NCI-H2196 treated with DMSO at 0.1 percent for 48 hours (cell line): ENCODE results near the gene CEMP1.
"Not testable (repeated sequence)": the region's sequence is repeated elsewhere in the genome, so short reads cannot be mapped to it uniquely, and the experiment has no call there.

Source experiments
- DNase-seq: peaks from one replicate; lab custom pipeline; 2025; ENCODE audit not compliant: unreplicated experiment; lab: John Stamatoyannopoulos, UW

Gene CEMP1, protein sequence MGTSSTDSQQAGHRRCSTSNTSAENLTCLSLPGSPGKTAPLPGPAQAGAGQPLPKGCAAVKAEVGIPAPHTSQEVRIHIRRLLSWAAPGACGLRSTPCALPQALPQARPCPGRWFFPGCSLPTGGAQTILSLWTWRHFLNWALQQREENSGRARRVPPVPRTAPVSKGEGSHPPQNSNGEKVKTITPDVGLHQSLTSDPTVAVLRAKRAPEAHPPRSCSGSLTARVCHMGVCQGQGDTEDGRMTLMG

DNA sequence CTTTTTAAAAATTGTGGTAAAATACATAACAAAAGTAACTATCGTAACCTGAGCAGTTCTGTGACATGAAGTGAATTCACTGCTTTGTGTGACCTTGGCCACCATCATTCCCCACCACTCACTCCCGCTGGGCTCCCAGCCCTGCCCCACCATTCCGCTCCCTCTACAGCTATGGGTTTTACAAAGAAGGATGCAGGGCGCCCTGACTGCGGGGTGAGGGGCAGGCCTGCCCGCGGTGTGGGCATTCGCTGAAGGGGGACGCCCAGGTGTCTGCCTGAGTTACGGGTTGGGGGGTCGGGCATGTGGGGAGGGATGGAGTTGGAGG is at the start of gene CEMP1:
Gene CEMP1, minus strand, starts transcription at position 38 of the 325 bp plus-strand sequence. CDS start 335 bp downstream, outside the sequence.
- DNase-seq = no peak

DNA sequence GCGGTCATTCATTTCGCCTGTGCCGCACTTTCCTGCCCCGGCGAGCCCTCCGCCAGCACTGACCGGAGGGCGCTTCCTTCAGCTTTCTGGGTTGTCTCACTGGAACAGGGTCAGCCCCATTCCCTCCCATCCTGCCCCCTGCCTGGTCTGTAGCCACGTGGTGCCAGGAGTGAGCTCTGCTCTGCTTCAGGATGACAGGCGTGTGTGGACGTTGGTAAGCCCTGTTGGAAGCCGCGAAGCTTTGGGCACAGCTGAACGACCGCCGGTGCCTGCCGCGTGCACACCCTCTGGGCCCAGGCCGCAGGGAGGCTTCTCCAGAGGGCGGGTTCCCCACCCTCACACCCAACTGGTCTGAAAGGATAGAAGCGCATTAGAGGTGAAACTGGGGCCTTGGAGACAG is 49.6 kb upstream of the CEMP1 start:
- not testable (repeated sequence) for DNase-seq

DNA sequence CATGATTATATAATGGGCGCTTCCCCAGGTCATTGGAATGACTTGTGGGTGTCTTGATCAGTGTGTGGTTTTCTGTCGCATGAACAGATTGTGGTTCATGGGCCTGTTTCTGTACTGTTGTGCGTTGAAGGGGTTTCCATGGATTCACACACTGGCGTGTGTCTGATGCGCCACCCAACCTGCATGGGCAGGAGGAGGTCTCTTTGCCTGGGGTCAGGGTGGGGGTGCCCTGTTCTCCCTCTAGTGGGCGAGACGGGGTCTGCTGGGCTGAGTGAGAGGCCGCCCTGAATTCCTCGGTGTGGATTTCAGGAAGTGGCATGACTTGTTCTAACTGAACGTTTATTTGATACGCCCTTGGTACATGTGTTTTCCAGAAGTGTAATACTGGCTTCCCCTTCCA is 48.9 kb upstream of the CEMP1 start:
- not testable (repeated sequence) for DNase-seq

DNA sequence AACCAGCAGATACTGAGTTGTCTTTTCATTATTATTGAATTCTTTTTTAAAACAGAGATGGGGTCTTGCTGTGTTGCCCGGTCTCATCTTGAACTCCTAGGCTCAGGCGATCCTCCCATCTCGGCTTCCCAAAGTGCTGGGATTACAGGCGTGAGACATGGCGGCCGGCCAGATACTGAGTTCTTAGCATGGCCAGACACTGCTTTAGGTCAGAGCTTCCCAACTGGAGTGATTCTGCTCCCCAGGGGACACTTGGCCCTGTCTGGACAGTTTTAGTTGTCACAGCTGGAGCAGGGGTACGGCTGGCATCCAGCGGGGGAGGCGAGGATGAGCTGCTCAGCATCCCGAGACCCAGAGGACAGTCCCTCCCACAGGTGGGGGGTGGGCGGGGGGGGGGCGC is 47.7 kb upstream of the CEMP1 start:
- not testable (repeated sequence) for DNase-seq

DNA sequence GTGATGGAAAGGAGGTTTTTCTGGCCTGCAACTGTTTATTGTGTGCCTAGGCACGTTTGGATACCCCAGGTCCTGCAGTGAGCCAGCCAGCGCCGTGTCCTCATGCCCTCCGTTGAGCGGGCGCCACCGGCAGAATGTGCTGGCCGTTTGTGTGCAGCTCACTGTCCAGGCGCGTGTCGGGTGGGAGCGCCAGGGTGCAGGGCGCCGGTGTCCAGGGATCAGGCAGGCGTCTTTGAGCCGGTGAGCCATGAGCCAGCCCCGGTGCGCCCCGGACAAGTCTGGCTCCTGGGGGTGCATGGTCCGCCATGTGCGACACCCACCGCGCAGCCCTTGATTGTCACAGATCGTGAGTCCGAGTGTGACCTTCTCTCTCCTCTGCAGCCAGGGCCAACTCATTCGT is 45.8 kb upstream of the CEMP1 start:
- not testable (repeated sequence) for DNase-seq

DNA sequence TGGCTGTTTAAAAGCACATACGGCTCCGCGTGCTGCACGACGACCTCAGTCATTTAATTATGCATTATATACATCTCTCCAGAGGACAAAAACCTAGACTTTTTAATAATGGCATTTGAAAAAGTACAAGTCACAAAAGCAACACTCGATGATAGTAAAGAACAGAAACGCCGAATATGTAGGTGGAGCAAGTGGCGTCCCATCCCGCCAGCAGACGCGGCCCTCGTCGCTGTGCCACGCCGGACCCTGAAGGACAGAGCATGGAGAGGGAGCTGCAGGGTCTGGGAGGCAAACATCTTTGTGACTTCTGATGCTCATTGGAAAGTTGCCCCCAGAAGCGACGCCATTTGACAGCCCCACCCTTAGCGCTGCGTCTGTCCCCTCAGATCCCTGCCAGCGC is 44.6 kb upstream of the CEMP1 start:
- DNase-seq = not testable (repeated sequence)

DNA sequence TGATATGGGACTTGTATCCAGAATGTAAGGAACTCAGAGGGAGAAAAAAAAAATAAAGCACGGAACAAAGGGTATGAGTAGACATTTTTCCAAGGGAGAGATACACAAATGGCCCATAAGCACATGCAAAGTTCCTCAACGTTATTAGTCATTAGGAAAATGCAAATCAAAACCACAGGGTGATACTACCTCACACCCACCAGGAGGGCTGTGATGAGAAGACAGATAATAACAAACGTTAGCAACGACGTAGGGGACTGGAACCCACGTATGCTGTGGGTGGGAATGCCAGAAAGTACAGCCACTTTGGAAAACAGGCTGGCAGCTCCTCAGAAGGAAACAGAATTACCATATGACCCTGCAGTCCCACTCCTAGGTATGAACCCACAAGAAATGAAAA is 41.5 kb upstream of the CEMP1 start:
- not testable (repeated sequence) for DNase-seq

DNA sequence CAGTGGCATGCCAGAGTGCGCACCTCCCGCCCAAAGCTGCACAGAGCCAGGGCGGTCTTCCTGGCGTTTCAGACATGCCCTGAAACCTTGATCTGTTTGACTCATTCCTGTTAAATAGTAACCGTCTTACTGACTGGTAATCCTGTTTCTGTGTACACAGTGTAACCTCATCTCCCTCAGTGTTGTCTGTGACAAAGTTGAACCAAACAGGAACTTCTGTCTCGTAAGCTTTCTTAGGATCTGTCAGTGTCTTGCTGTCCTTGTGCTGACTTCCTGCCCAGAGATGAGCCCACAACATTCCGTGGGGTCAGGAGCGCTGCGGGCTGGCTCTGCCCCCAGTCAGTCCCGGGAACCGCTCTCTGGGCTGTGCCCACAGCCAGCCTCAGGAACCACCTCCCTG is 37.4 kb upstream of the CEMP1 start:
- DNase-seq = not testable (repeated sequence)

DNA sequence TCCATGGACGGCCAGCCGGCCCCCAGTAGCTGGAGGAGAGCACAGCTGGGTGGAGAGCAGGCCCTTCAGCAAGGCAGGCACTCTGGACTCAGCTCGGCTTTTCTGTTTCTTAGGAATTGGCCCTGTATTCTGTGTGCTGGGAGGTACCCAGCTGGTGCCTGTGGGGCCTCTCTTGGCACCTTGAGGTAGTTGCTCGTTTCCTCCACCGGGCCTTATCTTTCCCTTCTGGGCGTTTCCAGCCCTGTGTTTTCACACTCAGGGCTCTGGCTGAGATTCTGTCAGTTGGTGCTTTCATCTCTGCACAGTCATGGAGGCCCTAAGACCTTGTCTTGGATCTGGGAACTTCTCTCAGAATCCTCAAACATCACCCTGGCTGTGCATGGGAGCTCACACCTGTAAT is 36.3 kb upstream of the CEMP1 start:
- DNase-seq = not testable (repeated sequence)

DNA sequence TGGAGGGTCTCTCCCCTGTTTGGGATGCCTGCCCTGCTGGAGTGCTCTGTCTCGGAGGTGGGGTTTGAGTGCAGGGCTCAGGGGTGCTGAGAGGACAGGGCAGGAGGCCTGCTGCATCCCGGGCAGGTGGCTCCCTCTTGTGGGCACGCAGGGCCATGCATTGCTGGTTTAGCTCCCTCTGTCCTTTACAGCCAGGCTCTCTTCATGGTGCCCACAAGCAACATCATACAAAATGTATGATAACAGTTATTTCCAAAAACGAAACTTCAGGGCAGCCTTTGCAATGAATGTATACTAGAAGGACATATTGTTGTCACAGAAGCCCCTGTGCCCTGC is 29.6 kb upstream of the CEMP1 start:
- not testable (repeated sequence) for DNase-seq

DNA sequence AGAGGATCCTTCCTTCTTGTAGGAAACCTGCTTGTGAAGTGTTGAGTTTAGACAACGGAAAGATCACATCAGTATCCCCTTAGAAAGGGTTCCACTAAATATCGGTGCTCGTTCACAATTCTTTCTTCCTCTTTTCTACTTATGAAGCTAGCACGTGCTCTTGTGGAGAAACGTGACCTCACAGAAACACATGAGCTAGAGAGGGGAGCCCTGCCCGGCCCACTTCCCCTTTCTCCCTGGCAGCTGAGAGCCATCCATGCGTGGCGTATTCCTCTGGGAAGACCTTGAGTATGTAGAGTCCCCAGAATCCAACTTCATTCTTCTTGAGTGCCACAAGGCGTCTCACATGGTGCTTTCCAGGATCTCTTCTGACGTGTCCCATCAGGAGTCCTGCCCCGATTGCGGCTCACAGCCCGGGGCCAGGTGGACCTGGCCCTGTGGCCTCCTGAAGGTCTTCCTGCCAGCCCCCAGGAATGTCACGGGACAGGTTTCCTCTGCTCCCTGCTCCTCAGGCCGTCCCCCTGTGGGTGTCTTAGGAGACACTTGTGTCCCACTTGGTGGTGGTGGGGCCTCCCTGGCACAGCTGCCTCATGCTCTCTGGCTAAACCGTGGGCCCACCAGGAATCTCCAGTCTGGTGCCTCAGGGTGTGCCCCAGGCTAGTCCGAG is 29.1 kb upstream of the CEMP1 start:
- DNase-seq = not testable (repeated sequence)

DNA sequence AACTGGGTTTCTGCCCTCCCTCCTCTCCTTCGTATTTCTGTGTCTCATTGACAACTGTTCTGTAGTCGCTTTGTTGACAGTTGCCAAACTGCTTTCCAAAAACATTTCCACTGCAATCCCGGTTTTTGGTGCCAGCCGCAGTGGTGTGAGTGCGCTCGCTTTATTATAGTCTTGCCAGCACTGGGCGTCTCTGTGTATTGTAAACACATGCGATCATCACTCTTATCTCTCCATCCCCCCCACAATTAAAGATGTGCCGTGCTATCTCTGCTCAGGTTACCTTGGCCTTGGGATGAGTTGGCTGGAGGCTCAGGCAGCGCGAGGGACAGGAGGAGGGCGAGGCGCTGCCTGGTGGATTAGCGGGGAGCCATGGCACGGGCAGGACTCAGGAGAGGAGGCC is 25.9 kb upstream of the CEMP1 start:
- not testable (repeated sequence) for DNase-seq

DNA sequence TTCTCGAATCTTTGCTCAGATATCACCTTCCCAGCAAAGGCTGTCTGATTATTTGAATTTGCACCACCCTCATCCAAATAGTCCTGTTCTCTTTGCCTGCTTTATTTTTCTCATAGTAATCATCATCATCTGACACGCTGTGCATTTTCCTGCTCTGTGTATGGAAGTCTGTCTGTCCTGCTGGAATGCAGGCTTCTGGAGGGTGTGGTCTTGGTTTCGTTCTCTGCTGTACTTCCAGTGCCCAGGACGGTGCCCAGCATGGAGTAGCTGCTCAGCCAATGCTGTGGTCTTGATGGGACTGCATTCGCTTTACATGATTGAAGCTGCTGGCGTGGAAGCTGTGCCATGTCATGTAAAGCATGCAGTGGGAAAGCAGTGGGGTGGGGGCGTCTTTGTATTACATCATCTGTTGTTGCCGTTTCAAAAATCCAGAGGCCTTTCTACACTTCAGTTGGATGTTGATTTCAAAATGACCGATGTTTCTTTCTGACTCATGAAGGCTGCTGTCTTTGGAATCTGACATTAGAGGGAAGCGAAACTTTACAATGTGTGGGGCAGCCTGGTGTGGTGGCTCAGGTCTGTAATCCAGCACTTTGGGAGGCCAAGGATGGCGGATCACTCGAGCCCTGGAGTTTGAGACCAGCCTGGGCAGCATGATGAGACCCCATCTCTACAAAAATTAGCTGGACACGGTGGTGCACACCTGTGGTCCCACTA is 23.7 kb upstream of the CEMP1 start:
- not testable (repeated sequence) for DNase-seq

DNA sequence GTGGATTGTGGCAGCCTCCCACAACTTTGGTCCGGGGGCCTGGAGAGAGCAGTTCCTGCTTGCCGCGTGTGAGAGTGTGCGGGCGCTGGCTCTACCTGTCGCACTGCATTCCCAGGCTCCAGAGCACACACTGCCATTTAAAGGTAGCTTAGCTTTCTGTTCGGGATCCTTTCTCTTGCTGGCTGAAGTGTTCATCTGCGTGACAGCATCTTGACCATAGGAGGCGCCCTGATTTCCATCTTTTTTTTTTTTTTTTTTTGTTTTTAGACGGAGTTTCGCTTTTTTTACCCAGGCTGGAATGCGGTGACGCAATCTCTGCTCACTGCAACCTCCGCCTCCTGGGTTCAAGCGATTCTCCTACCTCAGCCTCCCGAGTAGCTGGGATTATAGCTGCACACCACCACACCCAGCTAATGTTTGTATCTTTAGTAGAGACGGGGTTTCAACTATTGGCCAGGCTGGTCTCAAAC is 20.2 kb upstream of the CEMP1 start:
- DNase-seq = not testable (repeated sequence)

DNA sequence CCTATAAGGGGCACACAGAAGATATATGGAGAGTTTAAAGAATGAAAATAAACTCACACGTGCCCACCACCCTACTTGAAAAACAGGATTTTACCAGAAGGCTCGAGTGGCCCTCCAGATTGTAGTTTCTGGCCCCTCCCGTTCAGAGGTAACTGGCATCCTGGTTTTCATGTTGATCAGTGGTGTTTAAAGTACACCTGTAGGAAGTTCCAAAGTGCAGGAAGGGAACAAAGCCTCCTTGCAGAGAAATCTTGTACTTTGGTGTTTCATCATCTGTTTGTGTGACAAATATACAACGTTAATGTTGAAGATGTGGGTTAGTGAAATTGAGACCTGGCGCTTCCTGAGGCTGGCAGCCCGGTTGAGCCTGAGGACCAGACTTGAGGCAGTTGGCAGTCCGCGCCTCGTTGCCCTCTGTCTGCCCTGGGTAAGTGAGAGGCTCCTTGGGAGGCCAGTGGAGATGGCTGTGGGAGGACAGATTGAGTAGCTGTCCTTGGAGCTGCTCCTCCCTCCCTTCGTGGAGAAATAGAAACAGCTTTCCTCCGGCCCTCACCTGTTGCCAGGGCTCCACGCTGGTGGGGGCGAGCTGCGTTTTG is 19.2 kb upstream of the CEMP1 start:
- not testable (repeated sequence) for DNase-seq

DNA sequence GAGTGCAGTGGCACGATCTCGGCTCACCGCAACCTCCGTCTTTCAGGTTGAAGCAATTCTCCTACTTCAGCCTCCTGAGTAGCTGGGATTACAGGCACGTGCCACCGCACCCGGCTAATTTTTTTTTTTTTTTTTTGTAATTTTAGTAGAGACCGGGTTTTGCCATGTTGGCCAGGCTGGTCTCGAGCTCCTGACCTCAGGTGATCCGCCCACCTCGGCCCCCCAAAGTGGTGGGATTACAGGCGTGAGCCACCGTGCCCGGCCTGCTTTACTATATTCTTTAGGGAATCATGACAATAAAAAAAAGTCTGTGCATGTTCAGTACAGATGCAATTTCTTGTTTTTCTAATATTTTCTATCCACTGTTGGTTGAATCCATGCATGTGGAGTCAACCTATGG is 12.6 kb upstream of the CEMP1 start:
- DNase-seq = not testable (repeated sequence)

DNA sequence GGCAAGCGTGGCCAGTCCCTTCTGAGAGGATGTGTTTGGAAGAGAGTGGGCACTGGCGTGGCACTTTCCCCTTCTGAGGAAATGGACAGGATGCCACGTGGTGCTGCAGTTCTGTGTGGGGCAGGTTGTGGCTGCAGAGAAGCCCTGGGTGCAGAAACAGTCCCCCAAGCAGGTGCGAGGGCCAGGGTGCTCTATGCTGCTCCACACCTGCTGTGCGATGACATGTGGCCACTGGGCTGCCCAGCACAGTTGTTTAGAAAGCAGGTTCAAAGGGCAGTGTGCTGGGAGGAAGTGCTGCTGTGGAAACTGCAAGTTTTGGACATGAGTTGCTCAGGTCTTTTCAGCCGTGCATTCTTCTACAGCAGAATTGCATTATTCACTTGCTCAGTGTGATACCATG is 10.2 kb upstream of the CEMP1 start:
- not testable (repeated sequence) for DNase-seq

DNA sequence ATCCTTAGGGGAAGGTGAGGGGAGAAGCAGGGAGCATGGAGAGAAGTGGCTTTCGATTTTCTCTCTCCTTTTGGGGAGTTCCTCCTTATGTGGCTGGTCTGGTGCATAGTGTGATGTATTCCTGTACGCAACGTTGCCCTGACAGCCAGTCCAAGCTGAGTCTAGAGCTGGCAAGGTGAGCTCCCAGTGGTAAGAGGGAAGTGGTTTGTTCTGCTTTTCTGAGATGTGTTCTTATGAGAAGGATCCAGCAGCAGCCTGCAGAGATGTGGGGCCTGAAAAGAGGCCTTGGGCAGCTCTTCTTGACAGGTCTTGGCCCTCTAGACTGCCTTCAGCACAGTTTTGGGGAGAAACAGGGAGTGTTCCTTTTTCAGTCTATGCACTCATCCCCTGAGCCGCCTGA is 9.7 kb upstream of the CEMP1 start:
- DNase-seq = not testable (repeated sequence)

DNA sequence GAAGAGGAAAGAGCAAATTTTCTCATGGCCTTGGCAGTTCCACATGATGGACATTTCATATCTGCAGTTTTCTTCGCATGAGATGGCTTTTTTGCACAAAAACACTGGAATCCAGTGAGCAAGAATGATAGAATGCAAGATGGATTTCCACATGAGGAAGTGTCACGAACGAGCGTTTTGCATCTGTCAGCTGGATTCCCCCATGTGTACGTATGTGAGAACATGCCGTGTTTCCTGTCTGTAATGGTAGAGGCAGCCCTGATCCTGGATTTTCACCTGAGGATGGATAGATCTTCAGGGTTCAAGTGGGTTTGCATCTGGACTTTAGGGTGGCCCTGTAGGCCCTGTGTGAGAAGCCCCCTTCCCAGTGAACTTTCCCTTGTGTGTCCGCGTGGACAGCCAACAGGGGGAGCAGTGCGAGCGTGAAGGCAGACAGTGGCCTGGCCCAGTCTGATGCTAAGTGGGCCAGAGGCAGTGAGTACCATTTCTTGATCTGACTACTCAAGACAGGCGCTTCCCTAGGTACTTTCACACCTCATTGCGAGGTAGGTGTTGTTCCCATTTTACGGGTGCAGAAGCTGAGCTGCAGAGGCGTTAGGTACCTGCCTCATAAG is 8.7 kb upstream of the CEMP1 start:
- not testable (repeated sequence) for DNase-seq

DNA sequence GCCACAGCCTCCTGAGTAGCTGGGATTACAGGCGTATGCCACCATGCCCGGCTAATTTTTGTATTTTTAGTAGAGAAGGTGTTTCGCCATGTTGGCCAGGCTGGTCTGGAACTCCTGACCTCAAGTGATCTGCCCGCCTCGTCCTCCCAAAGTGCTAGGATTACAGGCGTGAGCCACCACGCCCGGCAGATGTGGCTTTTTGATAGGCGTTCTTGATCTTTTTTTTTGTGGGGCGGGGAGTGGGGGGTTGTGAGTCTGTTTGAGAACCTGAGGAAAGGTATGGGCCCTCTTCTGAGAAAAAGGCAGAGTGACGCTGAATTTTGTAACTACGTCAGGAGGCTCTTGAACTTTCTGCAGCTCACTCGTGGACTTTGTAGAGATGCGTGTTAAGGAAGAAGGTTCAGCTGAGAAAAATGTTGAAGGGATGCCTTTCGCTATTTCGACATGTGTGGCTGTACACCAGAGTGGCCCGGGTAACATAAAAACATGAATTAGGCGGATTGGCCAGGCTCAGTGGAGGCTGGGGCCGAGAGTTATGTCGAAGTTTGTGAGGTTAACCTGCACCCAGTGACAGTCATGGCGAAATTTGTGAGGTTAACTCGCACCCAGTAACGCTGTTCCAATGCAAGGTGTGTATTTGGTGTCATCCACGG is 8.1 kb upstream of the CEMP1 start:
- DNase-seq = not testable (repeated sequence)
